ENCODE measurements around the gene NRG3.

NRG3 gene

GRCh38 chr10:82591421-82591820 lies 716.4 kb downstream of the NRG3 start:
- no peaks in the 10 kb centered on the region for H3K4me1 ChIP-seq (ENCODE audit: control insufficient read depth in 1 of 2, insufficient read depth in 2 of 2, low read length in 2 of 2)
- no peak overlapping the region for H3K27ac ChIP-seq (ENCODE audit: low read length)
- H3K36me3 ChIP-seq (ENCODE audit: control insufficient read depth in 1 of 2, insufficient read depth in 2 of 2, low read length in 2 of 2) = no peaks in the 10 kb centered on the region
- H3K27me3 ChIP-seq (ENCODE audit: low read depth, low read length) = no peaks in the 10 kb centered on the region
- no peaks in the 10 kb centered on the region for H3K9me3 ChIP-seq (ENCODE audit: control insufficient read depth in 1 of 2, low read length in 2 of 2)
- no peak overlapping the region for H3K4me3 ChIP-seq (ENCODE audit: low read depth in 1 of 2, low read length in 2 of 2)

GRCh38 chr10:82597840-82598239 lies 722.8 kb downstream of the NRG3 start:
- no peak overlapping the region for H3K4me3 ChIP-seq (ENCODE audit: low read depth in 1 of 2, low read length in 2 of 2)
- H3K9me3 ChIP-seq (ENCODE audit: control insufficient read depth in 1 of 2, low read length in 2 of 2) = no peaks in the 10 kb centered on the region
- no peak overlapping the region for H3K27ac ChIP-seq (ENCODE audit: low read length)
- no peaks in the 10 kb centered on the region for H3K36me3 ChIP-seq (ENCODE audit: control insufficient read depth in 1 of 2, insufficient read depth in 2 of 2, low read length in 2 of 2)
- no peaks in the 10 kb centered on the region for H3K27me3 ChIP-seq (ENCODE audit: low read depth, low read length)
- H3K4me1 ChIP-seq (ENCODE audit: control insufficient read depth in 1 of 2, insufficient read depth in 2 of 2, low read length in 2 of 2) = no peaks in the 10 kb centered on the region

- Histone ChIP-seq H3K4me3 (ENCODE audit: low read depth in 1 of 2, low read length in 2 of 2) (no peak overlapping the region), H3K36me3 (ENCODE audit: control insufficient read depth in 1 of 2, insufficient read depth in 2 of 2, low read length in 2 of 2) (no peaks in the 10 kb centered on the region), H3K27me3 (ENCODE audit: low read depth, low read length) (no peaks in the 10 kb centered on the region), H3K9me3 (ENCODE audit: control insufficient read depth in 1 of 2, low read length in 2 of 2) (no peaks in the 10 kb centered on the region), H3K27ac (ENCODE audit: low read length) (no peak overlapping the region), H3K4me1 (ENCODE audit: control insufficient read depth in 1 of 2, insufficient read depth in 2 of 2, low read length in 2 of 2) (no peaks in the 10 kb centered on the region)
These were observed 734.9 kb downstream of the NRG3 start for GRCh38 chr10:82609845-82610244.

GRCh38 chr10:82618007-82618406 lies 743.0 kb downstream of the NRG3 start:
- Histone ChIP-seq H3K4me1 (ENCODE audit: control insufficient read depth in 1 of 2, insufficient read depth in 2 of 2, low read length in 2 of 2) (peaks cover 0 to 3% of the 10 kb centered on the region in 2 donors), H3K9me3 (ENCODE audit: control insufficient read depth in 1 of 2, low read length in 2 of 2) (no peaks in the 10 kb centered on the region), H3K36me3 (ENCODE audit: control insufficient read depth in 1 of 2, insufficient read depth in 2 of 2, low read length in 2 of 2) (no peaks in the 10 kb centered on the region)

GRCh38 chr10:82621680-82622079 lies 746.7 kb downstream of the NRG3 start:
- Histone ChIP-seq H3K9me3 (ENCODE audit: control insufficient read depth in 1 of 2, low read length in 2 of 2) (no peaks in the 10 kb centered on the region), H3K4me1 (ENCODE audit: control insufficient read depth in 1 of 2, insufficient read depth in 2 of 2, low read length in 2 of 2) (peaks cover 0 to 12% of the 10 kb centered on the region in 2 donors), H3K36me3 (ENCODE audit: control insufficient read depth in 1 of 2, insufficient read depth in 2 of 2, low read length in 2 of 2) (no peaks in the 10 kb centered on the region), H3K27me3 (ENCODE audit: low read depth, low read length) (no peaks in the 10 kb centered on the region), H3K4me3 (ENCODE audit: low read depth in 1 of 2, low read length in 2 of 2) (no peak overlapping the region), H3K27ac (ENCODE audit: low read length) (no peak overlapping the region)

More at GRCh38 chr10:82618007-82618406, 743.0 kb downstream of the NRG3 start:
- Histone ChIP-seq H3K4me3 (ENCODE audit: low read depth in 1 of 2, low read length in 2 of 2) (no peak overlapping the region), H3K27me3 (ENCODE audit: low read depth, low read length) (no peaks in the 10 kb centered on the region), H3K27ac (ENCODE audit: low read length) (no peak overlapping the region)

- Histone ChIP-seq H3K9me3 (ENCODE audit: control insufficient read depth in 1 of 2, low read length in 2 of 2) (no peaks in the 10 kb centered on the region), H3K27me3 (ENCODE audit: low read depth, low read length) (no peaks in the 10 kb centered on the region), H3K36me3 (ENCODE audit: control insufficient read depth in 1 of 2, insufficient read depth in 2 of 2, low read length in 2 of 2) (no peaks in the 10 kb centered on the region), H3K27ac (ENCODE audit: low read length) (no peak overlapping the region), H3K4me1 (ENCODE audit: control insufficient read depth in 1 of 2, insufficient read depth in 2 of 2, low read length in 2 of 2) (peaks cover 0 to 12% of the 10 kb centered on the region in 2 donors), H3K4me3 (ENCODE audit: low read depth in 1 of 2, low read length in 2 of 2) (no peak overlapping the region)
These were observed 747.5 kb downstream of the NRG3 start for GRCh38 chr10:82622479-82622878.

- Histone ChIP-seq H3K36me3 (ENCODE audit: control insufficient read depth in 1 of 2, insufficient read depth in 2 of 2, low read length in 2 of 2) (no peaks in the 10 kb centered on the region), H3K4me1 (ENCODE audit: control insufficient read depth in 1 of 2, insufficient read depth in 2 of 2, low read length in 2 of 2) (peaks cover 0 to 12% of the 10 kb centered on the region in 2 donors), H3K9me3 (ENCODE audit: control insufficient read depth in 1 of 2, low read length in 2 of 2) (no peaks in the 10 kb centered on the region), H3K27ac (ENCODE audit: low read length) (no peak overlapping the region), H3K4me3 (ENCODE audit: low read depth in 1 of 2, low read length in 2 of 2) (no peak overlapping the region), H3K27me3 (ENCODE audit: low read depth, low read length) (no peaks in the 10 kb centered on the region)
These were observed 750.7 kb downstream of the NRG3 start for GRCh38 chr10:82625512-82626189.

- Histone ChIP-seq H3K27me3 (ENCODE audit: low read depth, low read length) (no peaks in the 10 kb centered on the region), H3K9me3 (ENCODE audit: control insufficient read depth in 1 of 2, low read length in 2 of 2) (no peaks in the 10 kb centered on the region), H3K4me1 (ENCODE audit: control insufficient read depth in 1 of 2, insufficient read depth in 2 of 2, low read length in 2 of 2) (peaks cover 0 to 5% of the 10 kb centered on the region in 2 donors), H3K36me3 (ENCODE audit: control insufficient read depth in 1 of 2, insufficient read depth in 2 of 2, low read length in 2 of 2) (no peaks in the 10 kb centered on the region), H3K4me3 (ENCODE audit: low read depth in 1 of 2, low read length in 2 of 2) (no peak overlapping the region), H3K27ac (ENCODE audit: low read length) (no peak overlapping the region)
These were observed 753.4 kb downstream of the NRG3 start for GRCh38 chr10:82628373-82628772.

GRCh38 chr10:82643076-82643475 lies 768.1 kb downstream of the NRG3 start:
- Histone ChIP-seq H3K9me3 (ENCODE audit: control insufficient read depth in 1 of 2, low read length in 2 of 2) (no peaks in the 10 kb centered on the region), H3K27ac (ENCODE audit: low read length) (no peak overlapping the region), H3K4me3 (ENCODE audit: low read depth in 1 of 2, low read length in 2 of 2) (no peak overlapping the region), H3K36me3 (ENCODE audit: control insufficient read depth in 1 of 2, insufficient read depth in 2 of 2, low read length in 2 of 2) (no peaks in the 10 kb centered on the region), H3K27me3 (ENCODE audit: low read depth, low read length) (no peaks in the 10 kb centered on the region), H3K4me1 (ENCODE audit: control insufficient read depth in 1 of 2, insufficient read depth in 2 of 2, low read length in 2 of 2) (no peaks in the 10 kb centered on the region)

- Histone ChIP-seq H3K27me3 (ENCODE audit: low read depth, low read length) (no peaks in the 10 kb centered on the region), H3K27ac (ENCODE audit: low read length) (no peak overlapping the region), H3K36me3 (ENCODE audit: control insufficient read depth in 1 of 2, insufficient read depth in 2 of 2, low read length in 2 of 2) (no peaks in the 10 kb centered on the region), H3K4me1 (ENCODE audit: control insufficient read depth in 1 of 2, insufficient read depth in 2 of 2, low read length in 2 of 2) (no peaks in the 10 kb centered on the region), H3K9me3 (ENCODE audit: control insufficient read depth in 1 of 2, low read length in 2 of 2) (no peaks in the 10 kb centered on the region), H3K4me3 (ENCODE audit: low read depth in 1 of 2, low read length in 2 of 2) (no peak overlapping the region)
These were observed 768.6 kb downstream of the NRG3 start for GRCh38 chr10:82643601-82644000.

- Histone ChIP-seq H3K9me3 (ENCODE audit: control insufficient read depth in 1 of 2, low read length in 2 of 2) (no peaks in the 10 kb centered on the region), H3K4me1 (ENCODE audit: control insufficient read depth in 1 of 2, insufficient read depth in 2 of 2, low read length in 2 of 2) (no peaks in the 10 kb centered on the region), H3K4me3 (ENCODE audit: low read depth in 1 of 2, low read length in 2 of 2) (no peak overlapping the region), H3K27ac (ENCODE audit: low read length) (no peak overlapping the region), H3K27me3 (ENCODE audit: low read depth, low read length) (no peaks in the 10 kb centered on the region), H3K36me3 (ENCODE audit: control insufficient read depth in 1 of 2, insufficient read depth in 2 of 2, low read length in 2 of 2) (no peaks in the 10 kb centered on the region)
These were observed 770.2 kb downstream of the NRG3 start for GRCh38 chr10:82645221-82645620.

All from muscle layer of duodenum (tissue), 2 donors.